ENCODE measurements around the gene METTL14. TPM values are rescaled to one million over a fixed set of nuclear protein-coding genes. Genes with fewer than 3 reads are reported as not detected.
"Not testable (repeated sequence)": the region's sequence is repeated elsewhere in the genome, so short reads cannot be mapped to it uniquely, and the experiment has no call there.

METTL14 gene
- polyA plus RNA-seq, 1 donor (not counting 4 experiments of a cell fraction or from before 2014, with no cell fraction given): 25.8 TPM

- H3K4me3 ChIP-seq (ENCODE audit: control insufficient read depth in 2 of 3, extremely low read depth in 1 of 3, insufficient read depth in 2 of 3, low read depth in 1 of 3, low read length in 3 of 3); H4K20me1 ChIP-seq (ENCODE audit: control insufficient read depth, extremely low read depth, insufficient read depth, low read length); dilution Hi-C loops (cut with MboI; ENCODE audit: extremely low pct_ligation_motif_present, low sequenced_read_pairs); H3K9me3 ChIP-seq (ENCODE audit: control insufficient read depth, low read depth, low read length); H3K27ac ChIP-seq (ENCODE audit: control insufficient read depth, insufficient read depth, low read length); H3K79me2 ChIP-seq (ENCODE audit: control insufficient read depth, insufficient read depth, low read length); H3K4me1 ChIP-seq (ENCODE audit: control insufficient read depth, extremely low read depth, insufficient read depth, low read length); FAIRE-seq; H3K27me3 ChIP-seq (ENCODE audit: control insufficient read depth, extremely low read depth, insufficient read depth, low read length); DNase-seq (ENCODE audit: low read depth, low spot score); H3K9me1 ChIP-seq (ENCODE audit: control insufficient read depth, extremely low read depth, insufficient read depth, low read length); H2AFZ ChIP-seq (ENCODE audit: control insufficient read depth, low read length); H3K36me3 ChIP-seq (ENCODE audit: control insufficient read depth in 2 of 2, extremely low read depth in 1 of 2, insufficient read depth in 2 of 2, low read length in 2 of 2); H3K9ac ChIP-seq (ENCODE audit: control insufficient read depth, extremely low read depth, insufficient read depth, low read length); H3K4me2 ChIP-seq (ENCODE audit: control insufficient read depth, extremely low read depth, insufficient read depth, low read depth, low read length): not testable (repeated sequence)
- TF ChIP-seq CTCF (optimal IDR thresholded peaks at IDR 0.05 in 1 of 3, IDR thresholded peaks at IDR 0.05 in 1 of 3, conservative IDR thresholded peaks at IDR 0.05 in 1 of 3; ENCODE audit: extremely low read depth in 1 of 3, insufficient read depth in 2 of 3, low read length in 3 of 3): peak in 1 of 3 experiments; percentile 22
Observed at GRCh38 chr4:118664665-118665064, 20.5 kb upstream of the METTL14 start.

GRCh38 chr4:118669220-118669619 is 16.0 kb upstream of the METTL14 start:
- H4K20me1 ChIP-seq (ENCODE audit: control insufficient read depth, extremely low read depth, insufficient read depth, low read length); H3K9me3 ChIP-seq (ENCODE audit: control insufficient read depth, low read depth, low read length); H3K9ac ChIP-seq (ENCODE audit: control insufficient read depth, extremely low read depth, insufficient read depth, low read length); H3K4me1 ChIP-seq (ENCODE audit: control insufficient read depth, extremely low read depth, insufficient read depth, low read length); H3K4me3 ChIP-seq (ENCODE audit: control insufficient read depth in 2 of 3, extremely low read depth in 1 of 3, insufficient read depth in 2 of 3, low read depth in 1 of 3, low read length in 3 of 3); H3K27ac ChIP-seq (ENCODE audit: control insufficient read depth, insufficient read depth, low read length); H3K4me2 ChIP-seq (ENCODE audit: control insufficient read depth, extremely low read depth, insufficient read depth, low read depth, low read length); DNase-seq (ENCODE audit: low read depth, low spot score); FAIRE-seq; H3K27me3 ChIP-seq (ENCODE audit: control insufficient read depth, extremely low read depth, insufficient read depth, low read length); H3K9me1 ChIP-seq (ENCODE audit: control insufficient read depth, extremely low read depth, insufficient read depth, low read length); dilution Hi-C loops (cut with MboI; ENCODE audit: extremely low pct_ligation_motif_present, low sequenced_read_pairs); H3K36me3 ChIP-seq (ENCODE audit: control insufficient read depth in 2 of 2, extremely low read depth in 1 of 2, insufficient read depth in 2 of 2, low read length in 2 of 2); H3K79me2 ChIP-seq (ENCODE audit: control insufficient read depth, insufficient read depth, low read length); H2AFZ ChIP-seq (ENCODE audit: control insufficient read depth, low read length): not testable (repeated sequence)

GRCh38 chr4:118670968-118671367 is 14.2 kb upstream of the METTL14 start:
- H3K36me3 ChIP-seq (ENCODE audit: control insufficient read depth in 2 of 2, extremely low read depth in 1 of 2, insufficient read depth in 2 of 2, low read length in 2 of 2); H3K9ac ChIP-seq (ENCODE audit: control insufficient read depth, extremely low read depth, insufficient read depth, low read length); dilution Hi-C loops (cut with MboI; ENCODE audit: extremely low pct_ligation_motif_present, low sequenced_read_pairs); H3K27me3 ChIP-seq (ENCODE audit: control insufficient read depth, extremely low read depth, insufficient read depth, low read length); H3K4me3 ChIP-seq (ENCODE audit: control insufficient read depth in 2 of 3, extremely low read depth in 1 of 3, insufficient read depth in 2 of 3, low read depth in 1 of 3, low read length in 3 of 3); DNase-seq (ENCODE audit: low read depth, low spot score); H3K9me1 ChIP-seq (ENCODE audit: control insufficient read depth, extremely low read depth, insufficient read depth, low read length); H4K20me1 ChIP-seq (ENCODE audit: control insufficient read depth, extremely low read depth, insufficient read depth, low read length); H3K4me1 ChIP-seq (ENCODE audit: control insufficient read depth, extremely low read depth, insufficient read depth, low read length); FAIRE-seq; H3K27ac ChIP-seq (ENCODE audit: control insufficient read depth, insufficient read depth, low read length); H2AFZ ChIP-seq (ENCODE audit: control insufficient read depth, low read length); H3K9me3 ChIP-seq (ENCODE audit: control insufficient read depth, low read depth, low read length); H3K79me2 ChIP-seq (ENCODE audit: control insufficient read depth, insufficient read depth, low read length); H3K4me2 ChIP-seq (ENCODE audit: control insufficient read depth, extremely low read depth, insufficient read depth, low read depth, low read length): not testable (repeated sequence)
